Right forelimb (tissue), 1 donor: ENCODE measurements around the gene EDDM3A.

ENCODE experiments used
- DNase-seq: peaks from one replicate; pipeline ENCODE4 v3.0.0-alpha.2; 2018

Gene EDDM3A

DNA sequence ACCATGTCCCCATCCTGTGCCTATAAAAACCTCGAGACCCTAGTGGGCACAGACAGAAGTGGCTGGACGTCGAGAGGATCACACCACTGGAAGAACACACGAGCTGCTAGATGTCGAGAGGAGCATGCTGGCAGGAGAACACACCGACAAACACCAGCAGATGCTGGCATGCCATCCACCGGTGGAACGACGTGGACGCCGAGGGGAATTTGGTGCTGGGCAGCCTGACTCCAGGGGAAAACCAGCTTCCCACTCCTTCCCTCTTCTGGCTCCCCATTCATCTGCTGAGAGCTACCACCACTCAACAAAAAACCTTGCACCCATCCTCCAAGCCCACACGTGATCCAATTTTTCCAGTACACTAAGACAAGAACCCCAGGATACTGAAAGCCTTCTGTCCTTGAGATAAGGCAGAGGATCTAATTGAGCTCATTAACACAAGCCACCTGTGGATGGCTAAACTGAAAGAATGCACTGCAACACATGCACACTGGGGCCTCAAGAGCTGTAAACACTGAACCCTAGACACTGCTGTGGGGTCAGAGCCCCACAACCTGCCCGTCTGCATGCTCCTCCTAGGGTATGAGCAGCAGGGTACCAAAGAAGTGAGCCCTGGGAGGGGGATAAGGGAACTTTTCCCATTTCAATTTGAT, 44.9 kb downstream of the EDDM3A start:
- DNase-seq = no peak

DNA sequence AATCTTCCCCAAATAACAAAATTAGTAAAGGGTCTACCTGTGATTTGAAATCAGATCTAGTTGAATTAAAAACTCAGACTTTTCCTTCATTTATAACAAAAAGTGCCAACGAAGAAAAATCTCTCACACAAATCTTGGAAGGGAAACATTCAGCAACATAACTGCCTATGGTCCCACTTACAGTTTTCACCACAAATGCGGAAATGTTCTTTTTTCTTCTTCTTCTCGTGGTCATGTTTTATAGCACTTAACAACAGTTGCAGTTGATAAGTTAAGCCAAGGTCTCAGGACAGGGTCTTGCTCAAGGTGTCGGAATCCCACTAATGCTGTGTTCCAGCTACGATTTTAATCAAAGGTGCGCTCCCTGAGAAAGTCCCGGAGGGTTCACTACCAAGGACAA, 45.5 kb downstream of the EDDM3A start:
- DNase-seq = no peak

DNA sequence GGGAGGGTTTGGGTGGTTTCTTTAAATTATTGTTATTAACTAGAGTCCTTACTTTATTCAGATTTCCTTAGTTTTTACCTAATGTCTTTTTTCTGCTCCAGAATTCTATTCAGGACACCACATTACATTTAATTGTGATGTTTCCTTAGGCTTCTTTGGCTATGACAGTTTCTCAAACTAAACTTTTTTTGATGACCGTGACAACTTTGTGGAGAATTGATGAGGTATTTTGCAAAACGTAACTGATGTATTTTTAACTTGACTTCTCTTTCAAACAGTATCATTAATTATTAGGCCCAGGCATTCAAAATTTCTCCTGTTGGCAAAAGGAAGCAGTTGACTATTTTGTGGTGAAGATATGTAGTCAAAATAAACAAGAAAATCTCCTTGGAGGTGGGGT, 45.9 kb downstream of the EDDM3A start:
- DNase-seq = no peak

DNA sequence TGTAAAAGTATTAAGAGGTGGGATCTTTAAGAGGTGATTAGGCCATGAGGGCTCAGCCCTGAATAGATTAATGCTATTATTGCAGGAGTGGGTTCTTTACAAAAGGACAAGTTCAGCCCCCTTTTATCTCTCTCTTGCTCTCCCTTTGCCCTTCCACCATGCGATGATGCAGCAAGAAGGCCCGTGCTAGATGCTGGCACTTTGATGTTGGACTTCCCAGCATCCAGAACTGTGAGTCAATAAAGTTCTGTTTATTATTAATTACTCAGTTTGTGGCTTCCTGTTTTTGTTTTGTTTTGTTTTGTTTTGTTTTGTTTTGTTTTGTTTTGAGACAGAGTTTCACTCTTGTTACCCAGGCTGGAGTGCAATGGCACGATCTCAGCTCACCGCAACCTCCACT, 46.9 kb downstream of the EDDM3A start:
- DNase-seq = no peak

DNA sequence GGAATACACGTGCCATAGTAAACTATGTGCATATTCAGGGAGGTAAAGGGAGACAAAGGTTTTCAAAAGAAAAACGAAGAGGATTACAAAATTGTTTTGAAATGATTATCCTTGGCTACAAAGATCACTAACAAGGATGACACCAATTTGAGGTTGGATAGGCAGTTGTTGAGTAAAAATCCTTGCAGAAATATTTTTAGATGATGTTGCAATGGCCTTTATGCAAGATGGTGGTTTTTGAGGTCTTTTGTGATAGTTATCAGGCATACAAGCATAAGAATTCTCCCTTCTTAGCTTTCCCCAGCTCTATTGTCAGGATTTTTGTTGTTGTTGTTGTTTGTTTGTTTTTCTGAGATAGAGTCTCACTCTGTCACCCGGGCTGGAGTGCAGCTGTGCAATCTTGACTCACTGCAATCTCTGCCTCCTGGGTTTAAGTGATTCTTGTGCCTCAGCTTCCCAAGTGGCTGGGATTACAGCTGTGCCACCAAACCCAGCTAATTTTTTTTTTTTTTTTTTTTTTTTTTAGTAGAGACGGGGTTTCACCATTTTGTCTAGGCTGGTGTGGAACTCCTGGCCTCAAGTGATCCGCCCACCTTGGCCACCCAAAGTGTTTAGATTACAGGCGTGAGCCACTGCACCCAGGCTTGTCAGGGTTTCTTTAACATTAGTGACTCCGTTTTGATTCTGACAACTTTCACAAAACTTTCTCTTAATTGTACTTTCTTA, 49.1 kb downstream of the EDDM3A start:
- no peak for DNase-seq

DNA sequence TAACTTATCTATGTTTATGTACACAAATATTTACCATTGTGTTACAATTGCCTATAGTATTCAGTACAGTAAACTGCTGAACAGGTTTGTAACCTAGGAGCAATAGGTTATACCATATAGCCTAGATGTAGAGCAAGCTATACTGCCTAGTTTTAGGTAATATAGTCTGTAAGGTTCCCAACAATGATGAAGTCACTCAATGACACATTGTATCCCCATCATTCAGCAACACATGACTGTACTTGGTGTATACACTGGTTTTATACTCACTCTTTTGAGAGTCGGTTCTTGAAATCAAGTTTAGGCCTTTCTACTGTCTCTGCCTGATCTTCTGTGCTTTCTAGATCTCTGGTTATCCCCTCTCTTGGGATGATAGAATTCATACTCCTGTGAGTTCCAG, 51.5 kb downstream of the EDDM3A start:
- no peak for DNase-seq
